ENCODE data around the gene SKOR2. TPM values are rescaled to one million over a fixed set of nuclear protein-coding genes. Genes with fewer than 3 reads are reported as not detected.
"Not testable (repeated sequence)": the region's sequence is repeated elsewhere in the genome, so short reads cannot be mapped to it uniquely, and the experiment has no call there.

Gene SKOR2
- total RNA-seq, 1 donor from 2014 or later, result not detected

DNA sequence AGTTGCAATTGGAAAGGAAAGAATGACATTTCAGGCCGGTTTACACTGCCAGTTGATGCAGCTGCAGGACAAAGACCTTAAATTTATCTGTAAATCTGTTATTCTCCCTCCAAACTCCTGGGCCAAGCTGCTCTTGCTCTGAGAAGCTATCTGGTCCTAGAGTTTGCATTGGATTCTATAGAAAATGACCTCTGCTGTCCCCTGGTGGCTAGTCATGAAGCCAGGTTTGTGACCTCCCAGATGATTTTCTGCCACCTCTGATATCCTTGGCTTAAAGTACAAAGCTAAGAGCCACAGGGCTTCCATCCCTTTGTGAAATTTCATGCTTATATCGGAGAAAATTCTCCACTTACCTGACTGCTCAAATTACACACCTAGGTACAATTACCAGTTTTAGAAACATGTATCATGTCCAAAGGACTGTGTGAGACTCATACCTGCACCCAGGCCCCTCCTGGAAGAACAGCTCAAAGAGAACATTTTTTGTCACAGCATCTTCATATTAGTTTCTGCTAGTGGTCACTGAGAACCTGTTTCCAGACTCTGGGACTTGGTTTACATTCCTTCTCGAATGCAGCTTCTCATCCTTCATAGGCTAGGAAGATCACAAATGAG, 46.4 kb downstream of the SKOR2 start:
- Histone ChIP-seq H3K4me1 (peaks cover 3% of the 10 kb centered on the region), H3K4me3 (no peak overlapping the region), H3K27me3 (ENCODE audit: low read depth) (peaks cover 34% of the 10 kb centered on the region), H3K9me3 (replicated peaks) (no peaks in the 10 kb centered on the region), H3K27ac (replicated peaks) (no peak overlapping the region), H3K36me3 (no peaks in the 10 kb centered on the region)
- intact Hi-C loops (cut with micrococcal nuclease), result loop anchor here (2.0 to 5.0 kb wide), 2 partner anchors 104 to 153 kb away; no protein-coding TSS in a partner anchor
- no peak for DNase-seq
- TF ChIP-seq, protein P1, sequence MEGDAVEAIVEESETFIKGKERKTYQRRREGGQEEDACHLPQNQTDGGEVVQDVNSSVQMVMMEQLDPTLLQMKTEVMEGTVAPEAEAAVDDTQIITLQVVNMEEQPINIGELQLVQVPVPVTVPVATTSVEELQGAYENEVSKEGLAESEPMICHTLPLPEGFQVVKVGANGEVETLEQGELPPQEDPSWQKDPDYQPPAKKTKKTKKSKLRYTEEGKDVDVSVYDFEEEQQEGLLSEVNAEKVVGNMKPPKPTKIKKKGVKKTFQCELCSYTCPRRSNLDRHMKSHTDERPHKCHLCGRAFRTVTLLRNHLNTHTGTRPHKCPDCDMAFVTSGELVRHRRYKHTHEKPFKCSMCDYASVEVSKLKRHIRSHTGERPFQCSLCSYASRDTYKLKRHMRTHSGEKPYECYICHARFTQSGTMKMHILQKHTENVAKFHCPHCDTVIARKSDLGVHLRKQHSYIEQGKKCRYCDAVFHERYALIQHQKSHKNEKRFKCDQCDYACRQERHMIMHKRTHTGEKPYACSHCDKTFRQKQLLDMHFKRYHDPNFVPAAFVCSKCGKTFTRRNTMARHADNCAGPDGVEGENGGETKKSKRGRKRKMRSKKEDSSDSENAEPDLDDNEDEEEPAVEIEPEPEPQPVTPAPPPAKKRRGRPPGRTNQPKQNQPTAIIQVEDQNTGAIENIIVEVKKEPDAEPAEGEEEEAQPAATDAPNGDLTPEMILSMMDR (IDR thresholded peaks at IDR 0.05; ENCODE audit: borderline replicate concordance), result peak; percentile 84

DNA sequence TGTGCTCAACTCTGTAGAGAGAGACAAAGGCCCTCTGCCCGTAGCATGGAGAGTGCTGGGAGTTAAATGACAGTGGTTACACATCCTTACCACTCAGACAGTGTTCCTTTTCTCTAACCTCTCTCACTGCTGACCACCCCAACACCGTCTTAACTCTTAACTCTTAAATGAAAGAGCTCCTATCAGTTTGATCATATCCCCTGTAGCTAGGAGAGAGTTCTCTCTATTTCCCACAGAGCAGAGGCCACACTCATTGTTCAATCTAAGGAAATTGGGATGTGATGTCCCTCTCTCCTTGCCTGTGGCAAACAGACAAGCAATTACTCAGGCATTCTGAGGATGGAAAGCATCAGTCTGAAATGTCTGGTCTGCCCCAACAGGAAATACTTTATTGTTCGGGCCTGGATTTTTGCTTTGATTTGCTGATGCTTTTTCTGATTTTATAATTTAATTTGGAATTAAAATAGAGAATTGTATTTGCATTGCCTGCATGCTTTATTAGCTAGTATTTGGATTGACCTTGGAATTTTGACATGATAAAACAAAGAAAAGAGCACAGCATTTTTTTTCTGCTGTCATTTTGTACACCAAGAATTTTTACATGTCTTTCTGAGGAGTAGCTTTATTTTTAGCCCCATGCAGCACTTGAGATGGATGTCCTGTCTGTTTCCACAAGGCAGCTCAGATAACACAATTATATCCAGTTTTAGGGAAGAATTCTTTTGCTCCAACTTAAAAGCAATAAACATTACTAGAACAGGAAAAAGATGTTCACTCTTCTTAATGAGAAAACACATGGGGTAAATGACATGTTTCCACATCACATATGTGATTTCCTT, 47.6 kb downstream of the SKOR2 start:
- H3K27ac ChIP-seq (replicated peaks), result no peak overlapping the region
- H3K4me1 ChIP-seq, result peaks cover 3% of the 10 kb centered on the region
- intact Hi-C loops (cut with micrococcal nuclease), result loop anchor here (2.0 to 5.0 kb wide), 2 partner anchors 103 to 152 kb away; no protein-coding TSS in a partner anchor
- DNase-seq, result no peak
- no peaks in the 10 kb centered on the region for H3K9me3 ChIP-seq (replicated peaks)
- H3K27me3 ChIP-seq (ENCODE audit: low read depth), result peaks cover 22% of the 10 kb centered on the region
- TF ChIP-seq, protein P1 (IDR thresholded peaks at IDR 0.05; ENCODE audit: borderline replicate concordance), result no peak
- H3K36me3 ChIP-seq, result no peaks in the 10 kb centered on the region
- H3K4me3 ChIP-seq, result no peak overlapping the region

DNA sequence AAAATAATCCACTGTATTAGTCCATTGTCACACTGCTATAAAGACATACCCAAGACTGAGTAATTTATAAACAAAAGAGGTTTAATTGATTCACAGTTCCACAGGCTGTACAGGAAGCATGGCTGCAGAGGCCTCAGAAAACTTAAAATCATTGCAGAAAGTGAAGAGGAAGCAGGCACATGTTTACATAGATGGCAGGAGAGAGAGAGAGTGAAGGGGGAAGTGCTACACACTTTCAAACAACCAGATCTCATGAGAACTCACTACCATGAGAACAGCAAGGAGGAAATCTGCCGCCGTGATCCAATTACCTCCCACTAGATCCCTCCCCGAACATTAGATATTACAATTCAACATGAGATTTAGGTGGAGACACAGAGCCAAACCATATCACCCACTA, 55.5 kb downstream of the SKOR2 start:
- H3K4me3 ChIP-seq; H3K27ac ChIP-seq (replicated peaks); intact Hi-C loops (cut with micrococcal nuclease); DNase-seq; H3K4me1 ChIP-seq; H3K9me3 ChIP-seq (replicated peaks); H3K36me3 ChIP-seq: not testable (repeated sequence)
- H3K27me3 ChIP-seq (ENCODE audit: low read depth), result peaks cover 32% of the 10 kb centered on the region

DNA sequence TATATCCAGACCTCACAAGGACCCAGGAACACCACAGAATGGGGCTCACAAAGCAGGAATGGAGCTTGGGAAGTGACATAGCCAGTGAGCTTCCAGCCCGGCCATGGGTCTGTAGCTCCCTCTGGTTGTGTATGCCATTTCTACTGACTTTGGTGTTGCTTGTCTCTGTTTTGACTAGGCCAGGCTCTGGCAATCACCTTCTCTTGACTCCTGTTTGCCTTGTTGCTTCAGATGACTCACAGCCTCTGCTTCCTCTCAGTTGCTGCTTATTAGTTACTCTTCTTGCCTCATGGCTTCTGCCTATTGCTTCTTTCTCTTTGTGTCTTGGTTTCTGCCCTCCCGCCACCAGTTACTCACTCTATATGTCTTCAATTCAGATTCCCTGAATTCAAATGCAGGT, 59.5 kb downstream of the SKOR2 start:
- H3K36me3 ChIP-seq, result no peaks in the 10 kb centered on the region
- DNase-seq, result no peak
- intact Hi-C loops (cut with micrococcal nuclease), result no loop called here

DNA sequence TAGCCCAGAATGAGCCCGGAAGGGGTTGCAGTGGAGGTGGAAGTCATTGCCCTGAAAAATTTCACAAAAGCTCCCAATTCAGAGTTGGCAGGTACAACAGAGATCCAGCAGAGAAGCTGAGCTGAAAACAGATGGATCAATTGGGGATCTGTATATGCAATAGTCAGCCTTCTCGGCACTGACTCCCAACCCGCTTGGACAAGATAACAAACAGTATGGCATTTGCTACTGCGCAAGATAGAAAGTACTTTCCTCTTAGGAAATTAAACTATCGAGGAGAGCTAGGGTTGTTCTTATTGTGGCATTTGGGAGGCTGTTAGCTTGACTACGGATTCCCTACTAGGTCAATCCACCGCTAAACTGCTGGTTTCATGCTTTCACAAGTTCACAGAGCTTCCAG, 63.7 kb downstream of the SKOR2 start:
- intact Hi-C loops (cut with micrococcal nuclease), result no loop called here
- H3K9me3 ChIP-seq (replicated peaks), result no peaks in the 10 kb centered on the region
- no peak overlapping the region for H3K4me3 ChIP-seq
- H3K4me1 ChIP-seq, result no peaks in the 10 kb centered on the region
- no peak overlapping the region for H3K27ac ChIP-seq (replicated peaks)
- no peak for DNase-seq
- no peaks in the 10 kb centered on the region for H3K36me3 ChIP-seq
- peaks cover 17% of the 10 kb centered on the region for H3K27me3 ChIP-seq (ENCODE audit: low read depth)
- TF ChIP-seq, protein P1 (IDR thresholded peaks at IDR 0.05; ENCODE audit: borderline replicate concordance), result no peak

More for the DNA sequence above, 59.5 kb downstream of the SKOR2 start:
- H3K9me3 ChIP-seq (replicated peaks), result no peaks in the 10 kb centered on the region
- H3K27ac ChIP-seq (replicated peaks), result no peak overlapping the region
- H3K4me3 ChIP-seq, result no peak overlapping the region
- peaks cover 47% of the 10 kb centered on the region for H3K27me3 ChIP-seq (ENCODE audit: low read depth)
- TF ChIP-seq, protein P1 (IDR thresholded peaks at IDR 0.05; ENCODE audit: borderline replicate concordance), result no peak
- no peaks in the 10 kb centered on the region for H3K4me1 ChIP-seq

Data from left ventricle myocardium inferior (tissue), 1 donor.